BJ (cell line): ENCODE results near the gene ZFYVE28. TPM values are rescaled to one million over a fixed set of nuclear protein-coding genes. Genes with fewer than 3 reads are reported as not detected.

Experiments
- CTCF ChIA-PET: fragments of 350-600 bp; formaldehyde crosslinking; extraction: SDS; loops from one replicate; lab custom pipeline; 2021; ENCODE audit warnings: antibody characterized with exemption, inconsistent platforms; lab: Yijun Ruan, JAX
- POLR2A ChIA-PET: fragments of 300-600 bp; sonication (Branson Sonifier 250); formaldehyde crosslinking; extraction: SDS; loops from one replicate; lab custom pipeline; 2021; ENCODE audit warnings: antibody characterized with exemption; lab: Charles Lee
- DNase-seq: peaks from one replicate; pipeline ENCODE4 v3.0.0-alpha.2; 2011; ENCODE audit warnings: low read depth
- H3K27me3 ChIP-seq: 2 replicates; pipeline ENCODE4 v1.6.0; 2011; ENCODE audit warnings: low read length; ENCODE audit not compliant: control insufficient read depth, insufficient read depth
- H3K36me3 ChIP-seq: 2 replicates; pipeline ENCODE4 v1.5.1; 2011; ENCODE audit warnings: low read length; ENCODE audit not compliant: control insufficient read depth, insufficient read depth
- H3K4me3 ChIP-seq: 2 replicates; pipeline ENCODE4 v1.5.1; 2011; ENCODE audit warnings: low read depth, mild to moderate bottlenecking, control low read depth, low read length
- polyA plus RNA-seq: library from polyadenylated mRNA; depleted of rRNA; stranded (reverse); fragments of >200 nt; gene quantifications from 2 replicates; pipeline ENCODE4 v1.2.3, GENCODE V29; 2011
- TF ChIP-seq, protein P1 (sequence below): IDR thresholded peaks from 2 replicates; pipeline ENCODE4 v1.5.1; 2011; ENCODE audit warnings: low read depth, mild to moderate bottlenecking, control low read depth, inconsistent platforms, low read length, moderate library complexity; ENCODE audit not compliant: insufficient read depth

ZFYVE28 gene
- polyA plus RNA-seq, 1 experiment = 4.4 TPM

DNA sequence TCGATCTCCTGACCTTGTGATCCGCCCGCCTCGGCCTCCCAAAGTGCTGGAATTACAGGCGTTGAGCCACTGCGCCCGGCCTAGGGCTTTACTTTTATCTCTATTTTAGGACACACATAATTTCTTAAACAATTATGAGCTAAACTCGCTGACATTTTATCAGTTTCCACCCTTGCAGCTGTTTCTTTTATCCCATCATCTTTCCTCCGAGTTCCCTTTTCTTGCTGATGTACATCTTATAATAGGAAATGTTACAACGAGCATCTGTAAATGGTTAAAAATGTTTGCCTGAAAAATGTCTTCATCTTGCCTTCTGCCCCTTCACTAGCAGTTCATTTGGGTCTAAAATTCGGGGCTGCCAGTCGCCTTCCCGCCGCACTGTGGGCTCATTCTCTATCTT is 41.2 kb downstream of the ZFYVE28 start:
- no peak for DNase-seq
- H3K27me3 ChIP-seq = peaks cover 3% of the 10 kb centered on the region; the same call in 1 of the 2 replicates
- TF ChIP-seq, protein P1, sequence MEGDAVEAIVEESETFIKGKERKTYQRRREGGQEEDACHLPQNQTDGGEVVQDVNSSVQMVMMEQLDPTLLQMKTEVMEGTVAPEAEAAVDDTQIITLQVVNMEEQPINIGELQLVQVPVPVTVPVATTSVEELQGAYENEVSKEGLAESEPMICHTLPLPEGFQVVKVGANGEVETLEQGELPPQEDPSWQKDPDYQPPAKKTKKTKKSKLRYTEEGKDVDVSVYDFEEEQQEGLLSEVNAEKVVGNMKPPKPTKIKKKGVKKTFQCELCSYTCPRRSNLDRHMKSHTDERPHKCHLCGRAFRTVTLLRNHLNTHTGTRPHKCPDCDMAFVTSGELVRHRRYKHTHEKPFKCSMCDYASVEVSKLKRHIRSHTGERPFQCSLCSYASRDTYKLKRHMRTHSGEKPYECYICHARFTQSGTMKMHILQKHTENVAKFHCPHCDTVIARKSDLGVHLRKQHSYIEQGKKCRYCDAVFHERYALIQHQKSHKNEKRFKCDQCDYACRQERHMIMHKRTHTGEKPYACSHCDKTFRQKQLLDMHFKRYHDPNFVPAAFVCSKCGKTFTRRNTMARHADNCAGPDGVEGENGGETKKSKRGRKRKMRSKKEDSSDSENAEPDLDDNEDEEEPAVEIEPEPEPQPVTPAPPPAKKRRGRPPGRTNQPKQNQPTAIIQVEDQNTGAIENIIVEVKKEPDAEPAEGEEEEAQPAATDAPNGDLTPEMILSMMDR = no peak
- H3K36me3 ChIP-seq = no peaks in the 10 kb centered on the region
- no peak overlapping the region for H3K4me3 ChIP-seq
- CTCF ChIA-PET = no interaction called here
- POLR2A ChIA-PET = no interaction called here

DNA sequence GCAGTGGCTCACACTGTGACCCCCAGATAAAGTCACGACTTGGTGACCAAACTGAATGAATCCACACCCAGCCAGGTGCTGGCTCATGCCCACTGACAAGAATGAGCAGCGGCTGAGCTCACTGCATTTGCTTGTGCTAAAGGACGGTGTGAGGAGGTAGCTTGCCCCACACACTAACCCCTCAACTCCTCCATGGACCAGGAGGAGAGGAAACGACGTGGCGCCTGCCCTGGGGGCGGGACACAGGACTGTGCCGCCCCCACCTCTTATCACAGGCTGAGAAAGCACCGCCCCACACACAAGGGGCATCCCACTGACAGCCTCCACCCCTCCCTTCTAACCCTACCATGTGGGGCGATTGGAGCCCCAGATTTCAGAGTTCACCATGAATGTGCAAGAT is 43.0 kb downstream of the ZFYVE28 start:
- Histone ChIP-seq H3K36me3 (no peaks in the 10 kb centered on the region), H3K4me3 (no peak overlapping the region), H3K27me3 (peaks cover 3% of the 10 kb centered on the region; the same call in 1 of the 2 replicates)
- ChIA-PET POLR2A (no interaction called here), CTCF (no interaction called here)
- TF ChIP-seq, protein P1 = no peak
- no peak for DNase-seq

DNA sequence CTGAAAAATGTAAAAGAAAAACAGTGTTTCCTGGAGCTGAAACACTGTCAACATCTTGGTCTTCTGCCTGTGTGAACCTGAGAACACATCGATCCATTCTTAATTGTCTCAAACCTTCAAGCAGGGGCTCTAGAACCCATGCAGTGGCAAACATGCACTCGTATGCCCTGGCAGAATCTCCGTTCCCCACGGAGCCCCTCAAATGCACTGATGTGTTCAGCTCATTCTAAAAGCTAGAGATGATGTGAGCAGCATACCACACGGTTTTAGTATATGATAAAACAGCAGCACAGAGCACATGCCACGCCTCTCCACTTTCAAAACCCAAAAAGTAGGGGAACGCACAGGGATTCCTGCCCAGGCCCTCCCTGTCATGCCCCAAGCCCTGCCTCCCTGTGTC is 44.9 kb downstream of the ZFYVE28 start:
- Histone ChIP-seq H3K27me3 (peaks cover under 1% of the 10 kb centered on the region; the same call in 1 of the 2 replicates), H3K4me3 (no peak overlapping the region), H3K36me3 (no peaks in the 10 kb centered on the region)
- ChIA-PET POLR2A (no interaction called here), CTCF (interaction anchor here (0.6 to 1.2 kb wide), 3 partner anchors 23 to 93 kb away, joined by 3 to 4 read pairs (median 3); no protein-coding TSS in a partner anchor)
- DNase-seq = no peak
- TF ChIP-seq, protein P1 = no peak

DNA sequence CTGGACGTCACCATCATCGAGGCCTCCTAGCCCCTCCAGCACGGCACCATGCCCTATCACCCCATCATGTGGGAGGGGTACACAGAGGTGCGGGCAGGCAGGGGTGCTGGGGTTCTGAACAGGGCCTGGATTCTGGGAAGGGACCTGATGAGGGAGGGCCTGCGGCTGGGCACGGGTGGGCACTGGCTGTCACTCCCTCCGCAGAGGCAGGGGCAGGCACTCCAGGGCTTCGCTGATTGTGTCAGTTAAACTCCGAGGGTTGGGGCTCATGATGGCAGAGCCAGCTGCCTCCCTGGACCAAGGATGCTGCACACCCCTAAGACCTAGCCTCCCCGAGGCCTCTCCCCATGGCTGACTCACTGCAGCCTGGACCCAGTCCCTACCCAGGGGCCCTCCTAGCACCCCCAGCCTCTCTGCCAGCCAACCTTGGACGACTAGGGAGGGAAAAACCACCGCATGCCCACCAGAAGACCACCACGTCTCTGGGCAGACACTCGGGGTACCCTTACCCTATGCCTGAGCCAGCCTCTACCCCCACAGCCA is 45.9 kb downstream of the ZFYVE28 start:
- TF ChIP-seq, protein P1 = no peak
- no peak overlapping the region for H3K4me3 ChIP-seq
- ChIA-PET CTCF (interaction anchor here (1.2 kb wide), 1 partner anchor 24 kb away, joined by 4 read pairs; no protein-coding TSS in a partner anchor), POLR2A (no interaction called here)
- DNase-seq = no peak
- H3K36me3 ChIP-seq = no peaks in the 10 kb centered on the region
- H3K27me3 ChIP-seq = no peaks in the 10 kb centered on the region

DNA sequence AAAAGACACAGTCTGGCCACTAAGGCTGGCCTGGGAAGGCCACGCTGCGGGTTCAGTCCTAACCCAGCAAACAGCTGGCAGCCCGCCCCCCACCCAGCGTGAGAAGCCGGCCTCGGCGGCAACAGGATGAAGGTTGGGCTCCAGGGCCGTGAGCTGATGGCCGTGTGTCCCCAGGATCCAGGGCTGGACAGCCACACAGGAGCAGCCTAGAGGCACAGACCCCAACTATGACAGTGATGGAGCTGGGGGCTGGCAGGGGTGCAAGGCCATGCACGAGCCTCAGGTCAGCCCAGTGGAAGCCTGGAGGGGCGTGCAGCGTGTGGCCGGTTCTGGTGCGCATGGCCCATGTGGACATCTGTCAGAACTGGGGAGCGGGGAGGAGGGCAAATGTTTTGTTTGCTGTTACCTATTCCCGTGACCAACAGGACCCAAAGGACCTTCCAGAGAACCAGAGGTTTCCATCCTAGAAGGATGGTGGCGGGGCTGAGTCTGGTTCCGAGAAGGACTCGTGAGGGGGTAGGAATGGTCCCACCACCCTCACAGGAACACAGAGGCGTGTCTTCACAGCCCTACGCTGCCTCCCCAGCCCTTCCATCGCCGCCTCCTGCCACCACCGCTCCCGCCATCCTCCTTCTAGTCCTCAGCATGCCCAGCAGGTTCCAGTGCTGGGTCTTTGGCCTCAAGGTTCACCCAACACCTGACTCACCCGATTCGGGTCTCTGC is 46.5 kb downstream of the ZFYVE28 start:
- Histone ChIP-seq H3K4me3 (no peak overlapping the region), H3K27me3 (no peaks in the 10 kb centered on the region), H3K36me3 (no peaks in the 10 kb centered on the region)
- POLR2A ChIA-PET = no interaction called here
- CTCF ChIA-PET = no interaction called here
- TF ChIP-seq, protein P1 = no peak
- no peak for DNase-seq
